Occipital lobe (tissue), 2 donors: Measurements from ENCODE around the gene ZNF408. TPM values are rescaled to one million over a fixed set of nuclear protein-coding genes. Genes with fewer than 3 reads are reported as not detected.
"Not testable (repeated sequence)": the region's sequence is repeated elsewhere in the genome, so short reads cannot be mapped to it uniquely, and the experiment has no call there.

ENCODE experiments used
- DNase-seq: peaks from one replicate; lab custom pipeline; 2025; lab: John Stamatoyannopoulos, UW
- total RNA-seq: library from RNA; depleted of rRNA; stranded (reverse); fragments of >200 nt; gene quantifications from one replicate; pipeline ENCODE4 v1.2.3, GENCODE V29; 2014

Gene ZNF408
- total RNA-seq, 1 donor from 2014 or later = 4.2 TPM

DNA sequence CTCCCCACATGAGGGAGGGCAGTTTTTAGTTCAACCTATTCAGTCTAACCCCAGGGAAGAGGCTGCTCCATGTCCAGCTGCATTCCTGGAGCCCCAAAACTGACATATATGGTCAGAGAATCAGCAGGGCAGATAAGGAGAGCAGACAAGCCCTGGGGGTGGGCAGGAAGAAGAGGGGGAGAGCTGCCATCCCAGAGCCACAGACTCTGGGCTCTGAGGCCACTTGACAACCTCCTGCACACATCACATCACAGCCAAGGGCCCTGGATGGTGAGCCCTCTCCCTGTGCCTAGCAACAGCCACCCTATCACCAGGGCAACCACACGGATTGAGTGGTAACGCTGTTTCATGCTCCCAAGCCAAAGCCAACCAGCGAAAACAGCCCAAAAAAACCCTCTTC is 3.5 kb upstream of the ZNF408 start:
- DNase-seq = peak; percentile 34

DNA sequence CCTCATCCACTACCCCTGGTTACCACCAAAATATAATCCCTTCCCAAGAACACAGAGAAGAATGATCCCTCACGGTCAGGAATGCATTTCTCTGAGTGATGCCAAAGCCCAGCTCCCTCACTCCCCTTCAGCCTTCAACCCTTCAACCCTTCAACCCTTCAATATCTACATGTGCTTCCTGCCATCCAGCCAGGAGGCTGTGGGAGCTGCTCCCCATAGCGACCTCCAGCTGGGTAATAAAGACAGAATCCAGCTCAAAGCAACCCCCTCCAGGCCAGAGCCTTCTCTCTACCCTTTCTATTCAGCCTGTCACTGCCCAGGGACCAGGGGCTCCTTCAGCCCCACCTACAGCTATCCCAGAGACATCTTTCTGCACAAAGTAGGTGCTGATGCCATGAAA is 3.1 kb upstream of the ZNF408 start:
- no peak for DNase-seq

DNA sequence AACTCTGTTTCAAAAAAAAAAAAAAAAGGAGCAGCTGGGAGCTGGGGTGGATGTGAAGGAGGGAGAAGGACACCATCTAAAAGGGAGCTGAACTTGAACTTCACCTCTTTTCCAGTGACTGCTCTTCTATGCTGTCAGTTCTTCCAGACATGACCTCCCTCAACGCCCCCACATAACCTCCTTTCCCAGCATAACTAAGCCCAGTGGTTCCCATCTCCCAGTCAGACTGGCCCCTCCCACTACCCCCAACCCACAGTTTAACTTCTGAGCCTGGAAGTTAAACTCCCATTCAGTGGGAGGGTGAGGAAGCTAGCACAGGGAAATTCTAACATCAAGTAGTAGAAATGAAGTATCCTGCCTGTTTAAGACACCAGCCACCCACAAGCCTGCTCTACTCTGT is 2.2 kb upstream of the ZNF408 start:
- DNase-seq = no peak

DNA sequence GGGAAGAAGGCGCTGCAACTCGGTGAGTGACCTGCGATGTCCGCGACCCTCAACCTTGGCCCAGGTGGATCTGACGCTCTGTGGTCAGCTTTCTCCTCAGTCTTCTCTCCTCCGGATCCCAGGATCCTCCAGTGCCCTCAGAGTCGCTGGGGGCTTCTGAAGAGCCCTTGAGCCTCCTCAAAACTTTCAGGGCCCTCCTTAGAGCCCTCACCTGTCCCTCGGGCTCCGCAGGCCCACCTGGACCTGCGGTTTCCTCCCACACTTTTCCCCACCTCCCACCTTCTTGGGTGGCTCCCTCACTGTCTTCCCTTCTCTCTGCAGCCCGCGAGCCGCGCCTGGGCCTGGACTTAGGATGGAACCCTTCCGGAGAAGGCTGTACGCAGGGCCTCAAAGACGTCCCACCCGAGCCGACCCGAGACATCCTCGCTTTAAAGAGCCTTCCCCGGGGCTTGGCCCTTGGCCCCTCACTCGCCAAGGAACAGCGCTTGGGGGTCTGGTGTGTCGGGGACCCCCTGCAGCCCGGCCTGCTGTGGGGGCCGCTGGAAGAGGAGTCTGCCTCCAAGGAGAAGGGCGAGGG is 335 bp downstream of the ZNF408 start:
- DNase-seq = no peak

DNA sequence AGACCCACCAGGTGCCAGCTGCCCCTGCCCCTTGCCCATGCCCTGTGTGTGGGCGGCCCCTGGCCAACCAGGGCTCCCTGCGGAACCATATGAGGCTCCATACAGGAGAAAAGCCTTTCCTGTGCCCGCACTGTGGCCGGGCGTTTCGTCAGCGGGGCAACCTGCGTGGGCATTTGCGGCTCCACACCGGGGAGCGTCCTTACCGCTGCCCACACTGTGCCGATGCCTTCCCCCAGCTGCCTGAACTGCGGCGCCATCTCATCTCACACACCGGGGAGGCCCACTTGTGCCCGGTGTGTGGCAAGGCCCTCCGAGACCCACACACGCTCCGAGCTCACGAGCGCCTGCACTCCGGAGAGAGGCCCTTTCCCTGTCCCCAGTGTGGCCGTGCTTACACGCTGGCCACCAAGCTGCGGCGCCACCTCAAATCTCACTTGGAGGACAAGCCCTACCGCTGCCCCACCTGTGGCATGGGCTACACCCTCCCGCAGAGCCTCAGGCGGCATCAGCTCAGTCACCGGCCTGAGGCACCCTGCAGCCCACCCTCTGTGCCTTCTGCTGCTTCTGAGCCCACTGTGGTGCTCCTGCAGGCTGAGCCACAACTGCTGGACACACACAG is 4.3 kb downstream of the ZNF408 start:
- no peak for DNase-seq

DNA sequence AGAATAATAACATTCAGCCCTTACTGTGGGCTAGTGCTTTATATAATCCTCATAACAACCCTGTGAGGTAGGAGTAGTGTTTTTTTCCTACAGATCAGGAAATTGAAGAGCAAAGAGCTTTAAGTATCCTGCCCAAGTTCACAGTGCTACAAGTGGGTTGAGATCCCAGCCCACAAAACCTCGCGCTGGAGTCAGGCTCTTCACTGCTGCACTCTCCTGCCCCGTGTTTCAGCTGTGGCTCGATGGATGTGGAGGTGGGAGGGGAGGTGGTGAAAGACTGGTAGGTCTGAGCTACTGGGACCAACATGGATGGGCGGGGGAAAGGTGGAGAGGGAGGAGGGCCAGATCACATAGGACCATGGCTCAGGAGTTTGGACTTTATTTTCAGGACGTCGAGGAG is 6.1 kb downstream of the ZNF408 start:
- DNase-seq = no peak

DNA sequence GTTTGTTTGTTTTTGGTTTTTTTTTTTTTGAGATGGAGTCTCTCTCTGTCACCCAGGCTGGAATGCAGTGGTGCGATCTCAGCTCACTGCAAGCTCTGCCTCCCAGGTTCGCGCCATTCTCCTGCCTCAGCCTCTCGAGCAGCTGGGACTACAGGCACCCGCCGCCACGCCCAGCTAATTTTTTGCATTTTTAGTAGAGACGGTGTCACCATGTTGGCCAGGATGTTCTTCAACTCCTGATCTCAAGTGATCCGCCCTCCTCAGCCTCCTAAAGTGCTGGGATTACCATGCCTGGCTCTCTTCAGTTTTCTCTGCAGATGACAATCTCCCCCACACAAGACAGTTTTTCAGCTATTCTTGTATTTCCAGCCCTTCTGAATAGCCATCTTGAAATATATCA is 8.5 kb downstream of the ZNF408 start:
- not testable (repeated sequence) for DNase-seq

DNA sequence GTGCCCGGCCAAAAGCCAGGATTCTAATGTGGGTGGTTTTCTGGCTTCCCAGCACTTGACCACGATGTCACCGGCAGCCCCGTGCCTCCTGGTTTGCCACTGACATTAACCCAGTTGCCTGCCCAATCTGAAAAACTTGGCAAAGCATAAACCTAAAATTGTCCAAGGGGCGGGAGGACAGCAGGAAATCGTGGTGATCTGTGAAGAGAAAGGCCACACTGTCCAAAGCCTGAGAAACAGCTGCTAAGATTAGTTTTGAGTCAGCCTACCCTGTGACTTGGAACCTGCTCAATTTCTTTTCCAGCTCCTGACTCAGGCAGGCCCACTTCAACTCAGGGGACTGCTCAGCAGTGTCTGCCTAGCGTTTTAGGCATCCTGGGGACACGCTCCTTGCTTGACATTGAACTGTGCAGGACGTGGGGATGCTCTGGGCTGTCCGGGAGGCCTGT is 10.0 kb downstream of the ZNF408 start:
- peak; percentile 64 for DNase-seq

DNA sequence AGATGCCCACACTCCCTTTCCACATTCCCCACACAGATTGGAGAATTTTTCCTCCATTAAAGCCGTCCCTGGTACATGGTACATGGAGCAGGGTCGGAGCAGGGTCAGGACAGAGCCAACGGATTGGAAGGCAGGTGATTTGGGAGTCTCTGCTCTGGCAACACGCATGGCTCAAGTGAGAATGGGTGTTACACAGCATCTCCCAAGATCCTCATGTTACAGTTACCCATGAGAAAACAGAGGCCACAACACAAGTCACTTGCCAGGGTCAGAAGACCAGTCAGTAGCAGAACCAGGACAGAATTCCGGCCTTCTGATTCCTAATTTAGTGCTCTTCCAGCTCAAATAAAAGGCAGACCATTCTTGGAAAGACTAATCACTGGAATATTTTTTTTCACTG is 10.5 kb downstream of the ZNF408 start:
- DNase-seq = no peak

DNA sequence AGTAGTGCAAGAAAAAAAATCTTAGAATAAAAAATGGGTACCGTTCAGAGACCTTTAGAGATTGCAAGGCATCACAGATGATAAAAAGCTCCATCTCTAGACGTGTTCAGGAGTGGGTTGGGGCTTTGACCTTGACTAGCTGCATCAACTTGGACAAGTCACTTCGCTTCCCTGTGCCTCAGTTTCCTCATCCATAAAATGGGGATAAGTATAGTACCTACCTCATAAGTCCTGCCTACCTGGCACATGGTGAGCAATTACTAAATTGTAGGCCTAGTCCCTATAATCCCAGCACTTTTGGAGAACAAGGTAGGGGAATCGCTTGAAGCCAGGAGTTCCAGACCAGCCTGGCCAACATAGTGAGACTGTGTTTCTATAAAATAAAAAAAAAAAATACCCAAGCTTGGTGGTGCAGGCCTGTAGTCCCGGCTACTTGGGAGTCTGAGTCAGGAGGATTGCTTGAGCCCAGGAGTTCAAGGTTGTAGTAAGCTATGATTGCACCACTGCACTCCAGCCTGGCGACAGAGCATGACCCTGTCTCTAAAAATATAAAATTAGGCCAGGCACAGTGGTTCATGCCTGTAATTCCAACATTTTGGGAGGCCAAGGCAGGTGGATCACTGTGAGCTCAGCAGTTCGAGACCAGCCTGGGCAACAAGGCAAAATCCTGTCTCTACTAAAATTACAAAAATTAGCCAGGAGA is 12.2 kb downstream of the ZNF408 start:
- no peak for DNase-seq

DNA sequence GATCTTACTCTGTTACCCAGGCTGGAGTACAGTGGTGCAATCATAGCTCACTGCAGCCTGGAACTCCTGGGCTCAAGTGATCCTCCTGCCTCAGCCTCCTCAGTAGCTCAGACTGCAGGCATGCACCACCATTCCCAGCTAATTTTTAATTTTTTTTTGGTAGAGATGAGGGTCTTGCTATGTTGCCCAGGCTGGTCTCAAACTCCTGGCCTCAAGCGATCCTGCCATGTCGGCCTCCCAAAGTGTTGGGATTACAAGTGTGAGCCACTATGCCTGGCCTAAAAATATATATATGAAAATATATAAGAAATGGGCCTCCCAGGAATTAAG is 17.0 kb downstream of the ZNF408 start:
- not testable (repeated sequence) for DNase-seq

DNA sequence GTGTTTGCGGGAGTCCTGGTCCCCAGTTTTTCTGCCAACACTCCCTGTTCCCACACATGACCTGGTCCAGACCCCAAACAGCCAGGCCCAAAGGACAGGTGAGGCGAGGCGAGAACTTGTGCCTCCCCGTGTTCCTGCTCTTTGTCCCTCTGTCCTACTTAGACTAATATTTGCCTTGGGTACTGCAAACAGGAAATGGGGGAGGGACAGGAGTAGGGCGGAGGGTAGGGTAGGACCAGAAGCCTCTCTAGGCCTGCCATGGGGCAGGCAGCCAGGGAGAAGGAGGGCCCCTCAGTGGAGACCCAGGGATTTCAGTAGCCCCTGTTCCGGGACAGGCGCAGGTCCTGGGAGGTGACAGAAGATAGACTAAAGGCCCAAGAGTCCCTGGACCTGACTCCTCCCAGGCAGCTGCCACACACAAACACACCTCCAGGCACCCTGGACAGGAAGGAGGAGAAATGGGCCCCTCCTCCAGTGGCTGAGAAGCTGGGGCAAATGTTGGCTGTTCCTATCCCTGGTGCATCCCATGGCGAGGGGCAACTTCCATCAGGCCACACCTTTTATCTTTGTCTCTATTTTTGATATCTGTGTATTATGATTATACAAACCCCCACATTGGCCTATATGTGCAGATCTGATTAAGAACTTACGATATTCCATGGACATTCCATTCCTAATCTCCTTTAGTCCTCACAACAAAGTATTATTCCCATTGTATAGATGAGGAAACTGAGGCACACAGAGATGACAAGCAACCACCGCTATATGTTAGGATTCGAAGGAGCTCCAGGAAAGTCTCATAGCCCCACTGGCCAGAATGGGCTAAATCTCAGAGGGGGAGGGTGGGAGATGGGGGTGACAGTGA is 17.6 kb downstream of the ZNF408 start:
- no peak for DNase-seq

DNA sequence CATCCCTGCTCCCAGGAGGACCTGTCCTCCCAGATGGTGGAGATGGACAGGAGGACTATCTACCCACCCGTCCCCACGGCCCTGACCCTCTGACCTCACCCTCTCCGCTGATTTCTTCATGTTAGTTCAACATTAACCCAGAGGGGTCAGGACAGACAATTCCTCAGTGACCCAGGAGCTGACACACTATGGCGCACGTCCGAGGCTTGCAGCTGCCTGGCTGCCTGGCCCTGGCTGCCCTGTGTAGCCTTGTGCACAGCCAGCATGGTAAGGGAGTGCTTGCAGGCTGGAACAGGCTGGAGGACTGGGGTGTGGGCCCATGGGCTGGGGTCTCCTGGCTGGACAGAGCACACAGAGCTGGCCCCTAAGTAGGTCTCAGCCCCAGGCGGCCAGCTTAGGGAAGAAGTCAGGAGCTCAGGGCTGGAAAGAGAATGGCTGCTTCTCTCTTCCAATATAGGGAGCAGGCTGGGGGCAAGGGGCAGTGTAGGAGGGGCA is 18.3 kb downstream of the ZNF408 start, which contains the start of gene F2:
TSS of gene F2 (plus strand) at position 166 of the 495 bp plus-strand sequence. CDS start at position 189, 23 bp downstream.
- no peak for DNase-seq

DNA sequence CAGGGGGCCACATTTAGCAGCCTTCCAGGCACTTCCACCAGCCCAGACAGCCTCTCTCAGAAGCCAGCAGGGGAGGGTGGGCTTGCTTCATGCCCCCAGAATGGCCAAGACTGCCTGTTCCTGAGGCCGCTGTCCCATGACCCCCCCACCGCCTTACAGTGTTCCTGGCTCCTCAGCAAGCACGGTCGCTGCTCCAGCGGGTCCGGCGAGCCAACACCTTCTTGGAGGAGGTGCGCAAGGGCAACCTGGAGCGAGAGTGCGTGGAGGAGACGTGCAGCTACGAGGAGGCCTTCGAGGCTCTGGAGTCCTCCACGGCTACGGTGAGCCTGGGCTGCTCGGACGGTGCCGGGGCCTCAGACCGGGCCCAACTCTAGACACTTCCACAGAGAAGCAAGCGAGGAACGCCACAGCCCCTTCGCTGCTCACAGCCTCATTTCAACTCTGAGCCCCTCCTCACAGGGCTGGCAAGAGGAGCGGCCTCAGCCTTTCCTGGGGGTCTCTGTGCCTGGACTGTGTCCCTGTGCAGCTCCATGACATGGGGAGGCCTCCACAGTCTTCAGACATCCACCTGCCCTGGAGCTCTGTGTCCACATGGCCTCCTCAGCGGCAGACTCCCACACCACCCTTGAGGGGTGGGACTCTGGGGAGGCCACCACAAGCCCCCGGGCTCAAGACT is 18.9 kb downstream of the ZNF408 start:
- no peak for DNase-seq

DNA sequence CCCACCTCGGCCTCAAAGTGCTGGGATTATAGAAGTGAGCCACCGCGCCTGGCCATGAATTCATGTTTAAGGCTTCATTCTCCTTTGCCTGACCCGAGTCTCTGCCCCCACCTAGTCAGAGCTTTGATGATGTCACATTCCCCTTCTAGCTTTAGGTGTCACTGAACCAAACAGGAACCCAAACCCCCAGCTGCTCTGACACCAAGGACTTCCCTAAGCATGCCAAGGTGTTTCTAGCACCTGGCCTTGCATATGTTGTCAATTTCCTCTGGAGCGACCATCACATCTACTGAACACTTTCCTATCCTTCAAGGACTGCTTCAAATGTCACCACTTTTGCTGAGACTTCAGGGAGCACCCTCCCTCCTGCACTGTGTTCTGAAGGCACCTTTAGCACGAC is 20.5 kb downstream of the ZNF408 start:
- DNase-seq = no peak

DNA sequence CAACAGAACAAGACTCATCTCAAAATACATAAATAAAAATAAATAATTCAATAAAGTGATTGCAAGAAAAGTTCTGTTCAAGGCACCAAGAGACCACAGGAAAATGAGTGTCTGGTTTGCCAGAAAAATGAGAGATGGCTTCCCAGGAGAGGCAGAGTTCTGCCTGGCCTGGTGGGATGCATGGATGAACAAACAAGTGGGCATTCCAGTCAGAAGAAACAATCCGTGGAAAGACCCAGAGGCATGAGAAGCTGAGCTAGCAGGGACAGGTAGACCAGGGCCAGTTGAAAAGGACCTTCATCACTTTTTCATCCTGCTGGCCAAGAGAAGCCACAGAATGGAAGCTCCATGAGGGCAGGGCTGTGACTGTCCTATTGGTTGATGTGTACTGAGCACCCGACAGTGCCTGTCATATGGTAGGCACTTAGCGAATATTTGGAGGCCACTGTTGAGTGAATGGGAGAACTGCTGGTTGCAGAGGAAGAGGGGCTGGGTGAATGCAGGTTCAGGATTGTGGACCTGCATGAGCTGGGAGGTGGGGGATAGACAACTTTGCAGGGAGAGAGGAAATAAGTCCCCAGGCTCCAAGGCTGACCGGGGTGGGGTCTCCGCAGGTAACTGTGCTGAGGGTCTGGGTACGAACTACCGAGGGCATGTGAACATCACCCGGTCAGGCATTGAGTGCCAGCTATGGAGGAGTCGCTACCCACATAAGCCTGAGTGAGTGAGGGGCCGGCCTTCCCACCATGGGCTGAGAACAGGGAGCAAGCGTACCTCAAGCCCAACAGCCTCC is 21.9 kb downstream of the ZNF408 start:
- DNase-seq = no peak

DNA sequence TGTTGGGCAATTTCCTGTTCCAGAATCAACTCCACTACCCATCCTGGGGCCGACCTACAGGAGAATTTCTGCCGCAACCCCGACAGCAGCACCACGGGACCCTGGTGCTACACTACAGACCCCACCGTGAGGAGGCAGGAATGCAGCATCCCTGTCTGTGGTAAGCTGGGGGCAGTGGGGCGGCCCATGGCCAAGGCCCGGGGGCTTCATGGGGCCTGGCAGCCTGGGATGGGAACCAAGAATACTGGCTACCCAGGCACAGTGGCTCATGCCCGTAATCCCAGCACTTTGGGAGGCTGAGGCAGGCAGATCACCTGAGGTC is 22.5 kb downstream of the ZNF408 start:
- DNase-seq = no peak

DNA sequence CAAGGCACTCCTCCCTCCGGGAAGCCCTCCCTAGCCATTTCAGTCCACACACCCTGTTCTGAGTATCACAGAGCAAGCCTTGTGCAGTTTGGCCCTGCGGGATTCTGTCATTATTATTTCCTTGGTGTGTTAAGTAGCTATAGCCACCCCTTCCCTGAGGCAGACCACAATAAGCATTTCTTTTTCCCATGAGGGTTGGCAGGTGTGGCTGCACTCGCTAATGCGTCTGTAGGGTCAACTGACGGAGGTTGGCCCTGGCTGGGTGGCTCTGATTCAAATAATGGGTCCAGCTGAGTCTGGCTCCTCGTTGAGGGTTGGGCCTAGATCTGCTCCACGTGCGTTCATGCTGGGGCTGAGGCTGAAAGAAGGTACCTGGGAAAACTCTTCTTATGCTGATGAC is 23.3 kb downstream of the ZNF408 start:
- no peak for DNase-seq

DNA sequence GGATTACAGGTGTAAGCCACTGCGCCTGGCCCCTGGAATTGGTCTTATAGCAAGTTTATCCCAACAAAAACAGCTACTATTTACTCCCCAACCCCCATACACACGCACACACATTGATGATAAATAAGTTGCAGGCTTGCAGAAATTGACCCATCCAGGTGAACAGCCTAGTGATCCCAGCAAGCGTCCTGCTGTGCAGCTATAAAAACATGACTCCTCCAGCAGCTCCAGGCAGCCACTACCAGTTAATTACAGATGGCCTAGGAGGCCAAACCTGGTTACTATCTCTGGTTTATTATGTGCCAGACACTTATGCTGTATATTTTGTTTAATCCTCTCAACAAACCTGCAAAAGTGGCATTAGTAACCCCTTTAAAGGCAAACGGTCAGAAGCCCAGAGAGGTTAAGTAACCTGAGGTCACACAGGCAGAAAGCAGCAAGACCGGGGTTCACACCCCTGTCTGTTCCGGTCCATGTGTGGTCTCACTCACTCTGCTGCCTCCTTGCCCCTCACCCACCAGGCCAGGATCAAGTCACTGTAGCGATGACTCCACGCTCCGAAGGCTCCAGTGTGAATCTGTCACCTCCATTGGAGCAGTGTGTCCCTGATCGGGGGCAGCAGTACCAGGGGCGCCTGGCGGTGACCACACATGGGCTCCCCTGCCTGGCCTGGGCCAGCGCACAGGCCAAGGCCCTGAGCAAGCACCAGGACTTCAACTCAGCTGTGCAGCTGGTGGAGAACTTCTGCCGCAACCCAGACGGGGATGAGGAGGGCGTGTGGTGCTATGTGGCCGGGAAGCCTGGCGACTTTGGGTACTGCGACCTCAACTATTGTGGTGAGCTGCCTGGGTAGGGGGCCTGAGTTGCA is 24.7 kb downstream of the ZNF408 start:
- DNase-seq = no peak
